ENCODE measurements around the gene AHR. TPM values are rescaled to one million over a fixed set of nuclear protein-coding genes. Genes with fewer than 3 reads are reported as not detected.

AHR gene
- total RNA-seq, 1 donor from 2014 or later: 25.3 TPM

GRCh38 chr7:17297243-17297642 lies 1.2 kb upstream of the AHR start:
- no peak overlapping the region for H3K27ac Mint-ChIP-seq
- no peaks in the 10 kb centered on the region for H3K27me3 Mint-ChIP-seq (ENCODE audit: insufficient read depth)
- no peak for DNase-seq (ENCODE audit: low spot score)
- peak overlapping the region; percentile 78 for H3K4me3 Mint-ChIP-seq
- H3K9me3 Mint-ChIP-seq: peaks cover 13% of the 10 kb centered on the region
- H3K36me3 Mint-ChIP-seq (ENCODE audit: low read depth): peaks cover 11% of the 10 kb centered on the region
- intact Hi-C loops (cut with micrococcal nuclease): loop anchor here (5.0 to 10.0 kb wide), 3 partner anchors 105 to 650 kb away; partner anchors contain the start of genes ANKMY2 and BZW2
- peaks cover 15% of the 10 kb centered on the region for H3K4me1 Mint-ChIP-seq (ENCODE audit: low read depth)

- peak overlapping the region; percentile 94 for H3K27ac Mint-ChIP-seq
- peaks cover 17% of the 10 kb centered on the region for H3K4me1 Mint-ChIP-seq (ENCODE audit: low read depth)
- peak; percentile 40 for DNase-seq (ENCODE audit: low spot score)
- intact Hi-C loops (cut with micrococcal nuclease): loop anchor here (1.0 to 10.0 kb wide), 9 partner anchors 38 to 880 kb away; partner anchors contain the start of genes ANKMY2 and BZW2
- H3K9me3 Mint-ChIP-seq: peaks cover 13% of the 10 kb centered on the region
- H3K27me3 Mint-ChIP-seq (ENCODE audit: insufficient read depth): no peaks in the 10 kb centered on the region
- peak overlapping the region; percentile 92 for H3K4me3 Mint-ChIP-seq
- H3K36me3 Mint-ChIP-seq (ENCODE audit: low read depth): peaks cover 11% of the 10 kb centered on the region
Observed at GRCh38 chr7:17298840-17299482, 509 bp downstream of the AHR start.

- intact Hi-C loops (cut with micrococcal nuclease): loop anchor here (1.0 to 10.0 kb wide), 6 partner anchors 103 to 881 kb away; partner anchors contain the start of genes ANKMY2 and BZW2
- Mint-ChIP-seq H3K27me3 (ENCODE audit: insufficient read depth) (no peaks in the 10 kb centered on the region), H3K4me1 (ENCODE audit: low read depth) (peaks cover 22% of the 10 kb centered on the region), H3K27ac (peak overlapping the region; percentile 94), H3K4me3 (peak overlapping the region; percentile 92), H3K9me3 (peaks cover 13% of the 10 kb centered on the region), H3K36me3 (ENCODE audit: low read depth) (peaks cover 11% of the 10 kb centered on the region)
- DNase-seq (ENCODE audit: low spot score): peak; percentile 6
Observed at GRCh38 chr7:17299483-17299991, 1.1 kb downstream of the AHR start.

- no peak for DNase-seq (ENCODE audit: low spot score)
- Mint-ChIP-seq H3K4me1 (ENCODE audit: low read depth) (peaks cover 27% of the 10 kb centered on the region), H3K27ac (peak overlapping the region; percentile 94), H3K4me3 (peak overlapping the region; percentile 92), H3K9me3 (peaks cover 13% of the 10 kb centered on the region), H3K27me3 (ENCODE audit: insufficient read depth) (no peaks in the 10 kb centered on the region), H3K36me3 (ENCODE audit: low read depth) (peaks cover 11% of the 10 kb centered on the region)
- intact Hi-C loops (cut with micrococcal nuclease): loop anchor here (2.0 to 5.0 kb wide), 3 partner anchors 243 to 373 kb away; no protein-coding TSS in a partner anchor
Observed at GRCh38 chr7:17300012-17300411, 1.6 kb downstream of the AHR start.

GRCh38 chr7:17300437-17300836 lies 2.0 kb downstream of the AHR start:
- no peaks in the 10 kb centered on the region for H3K27me3 Mint-ChIP-seq (ENCODE audit: insufficient read depth)
- H3K4me1 Mint-ChIP-seq (ENCODE audit: low read depth): peaks cover 31% of the 10 kb centered on the region
- H3K27ac Mint-ChIP-seq: peak overlapping the region; percentile 94
- intact Hi-C loops (cut with micrococcal nuclease): loop anchor here (2.0 to 5.0 kb wide), 3 partner anchors 243 to 373 kb away; no protein-coding TSS in a partner anchor
- peaks cover 13% of the 10 kb centered on the region for H3K9me3 Mint-ChIP-seq
- H3K36me3 Mint-ChIP-seq (ENCODE audit: low read depth): peaks cover 11% of the 10 kb centered on the region
- DNase-seq (ENCODE audit: low spot score): no peak
- H3K4me3 Mint-ChIP-seq: peak overlapping the region; percentile 92

GRCh38 chr7:17301471-17302456 lies 3.3 kb downstream of the AHR start:
- Mint-ChIP-seq H3K27me3 (ENCODE audit: insufficient read depth) (no peaks in the 10 kb centered on the region), H3K4me3 (peak overlapping the region; percentile 16), H3K36me3 (ENCODE audit: low read depth) (peaks cover 11% of the 10 kb centered on the region), H3K27ac (no peak overlapping the region), H3K9me3 (peaks cover 13% of the 10 kb centered on the region), H3K4me1 (ENCODE audit: low read depth) (peaks cover 33% of the 10 kb centered on the region)
- no peak for DNase-seq (ENCODE audit: low spot score)
- intact Hi-C loops (cut with micrococcal nuclease): loop anchor here (2.0 to 5.0 kb wide), 3 partner anchors 244 to 374 kb away; no protein-coding TSS in a partner anchor

- Mint-ChIP-seq H3K27ac (no peak overlapping the region), H3K4me1 (ENCODE audit: low read depth) (peaks cover 24% of the 10 kb centered on the region), H3K36me3 (ENCODE audit: low read depth) (peaks cover 9% of the 10 kb centered on the region), H3K4me3 (no peak overlapping the region), H3K27me3 (ENCODE audit: insufficient read depth) (no peaks in the 10 kb centered on the region), H3K9me3 (peaks cover 6% of the 10 kb centered on the region)
- intact Hi-C loops (cut with micrococcal nuclease): loop anchor here (5.0 kb wide), 2 partner anchors 245 to 375 kb away; no protein-coding TSS in a partner anchor
- no peak for DNase-seq (ENCODE audit: low spot score)
Observed at GRCh38 chr7:17302575-17303142, 4.2 kb downstream of the AHR start.

GRCh38 chr7:17304926-17305325 lies 6.5 kb downstream of the AHR start:
- intact Hi-C loops (cut with micrococcal nuclease): loop anchor here (1.0 to 5.0 kb wide), 6 partner anchors 44 to 378 kb away; no protein-coding TSS in a partner anchor
- no peaks in the 10 kb centered on the region for H3K27me3 Mint-ChIP-seq (ENCODE audit: insufficient read depth)
- peaks cover 18% of the 10 kb centered on the region for H3K4me1 Mint-ChIP-seq (ENCODE audit: low read depth)
- H3K27ac Mint-ChIP-seq: peak overlapping the region; percentile 26
- H3K4me3 Mint-ChIP-seq: peak overlapping the region; percentile 11
- no peaks in the 10 kb centered on the region for H3K36me3 Mint-ChIP-seq (ENCODE audit: low read depth)
- no peak for DNase-seq (ENCODE audit: low spot score)
- H3K9me3 Mint-ChIP-seq: no peaks in the 10 kb centered on the region

GRCh38 chr7:17305387-17306171 lies 7.1 kb downstream of the AHR start:
- no peaks in the 10 kb centered on the region for H3K27me3 Mint-ChIP-seq (ENCODE audit: insufficient read depth)
- DNase-seq (ENCODE audit: low spot score): no peak
- intact Hi-C loops (cut with micrococcal nuclease): loop anchor here (1.0 to 5.0 kb wide), 4 partner anchors 44 to 227 kb away; no protein-coding TSS in a partner anchor
- no peaks in the 10 kb centered on the region for H3K36me3 Mint-ChIP-seq (ENCODE audit: low read depth)
- H3K9me3 Mint-ChIP-seq: no peaks in the 10 kb centered on the region
- peak overlapping the region; percentile 26 for H3K27ac Mint-ChIP-seq
- no peak overlapping the region for H3K4me3 Mint-ChIP-seq
- peaks cover 18% of the 10 kb centered on the region for H3K4me1 Mint-ChIP-seq (ENCODE audit: low read depth)

GRCh38 chr7:17307000-17307399 lies 8.5 kb downstream of the AHR start:
- no peak for DNase-seq (ENCODE audit: low spot score)
- no peaks in the 10 kb centered on the region for H3K9me3 Mint-ChIP-seq
- H3K4me3 Mint-ChIP-seq: no peak overlapping the region
- H3K4me1 Mint-ChIP-seq (ENCODE audit: low read depth): peaks cover 18% of the 10 kb centered on the region
- H3K27me3 Mint-ChIP-seq (ENCODE audit: insufficient read depth): no peaks in the 10 kb centered on the region
- H3K36me3 Mint-ChIP-seq (ENCODE audit: low read depth): peaks cover 3% of the 10 kb centered on the region
- no peak overlapping the region for H3K27ac Mint-ChIP-seq
- intact Hi-C loops (cut with micrococcal nuclease): loop anchor here (5.0 kb wide), 1 partner anchor 225 kb away; no protein-coding TSS in a partner anchor

- Mint-ChIP-seq H3K27me3 (ENCODE audit: insufficient read depth) (no peaks in the 10 kb centered on the region), H3K4me3 (no peak overlapping the region), H3K36me3 (ENCODE audit: low read depth) (peaks cover 5% of the 10 kb centered on the region), H3K9me3 (no peaks in the 10 kb centered on the region), H3K27ac (no peak overlapping the region), H3K4me1 (ENCODE audit: low read depth) (peaks cover 18% of the 10 kb centered on the region)
- DNase-seq (ENCODE audit: low spot score): no peak
- intact Hi-C loops (cut with micrococcal nuclease): loop anchor here (5.0 kb wide), 1 partner anchor 225 kb away; no protein-coding TSS in a partner anchor
Observed at GRCh38 chr7:17307558-17307957, 9.1 kb downstream of the AHR start.

All from activated T-helper 1 cell treated with anti-CD3 and anti-CD28 coated beads, Interleukin-12 subunit alpha, Interleukin-12 subunit beta, Interleukin-2, Interleukin-4 antibody, amounts not matched to agents 30 ng/mL and 10 ng/mL and 1 ng/mL, durations not matched to agents 14 hours and 24 hours and 36 hours (primary cell).